Measurements from ENCODE around the gene THADA.

Gene THADA

GRCh38 chr2:43455296-43455695 is 140.5 kb downstream of the THADA start:
- no peak for DNase-seq (ENCODE audit: low read depth)
- TF ChIP-seq, protein P1, sequence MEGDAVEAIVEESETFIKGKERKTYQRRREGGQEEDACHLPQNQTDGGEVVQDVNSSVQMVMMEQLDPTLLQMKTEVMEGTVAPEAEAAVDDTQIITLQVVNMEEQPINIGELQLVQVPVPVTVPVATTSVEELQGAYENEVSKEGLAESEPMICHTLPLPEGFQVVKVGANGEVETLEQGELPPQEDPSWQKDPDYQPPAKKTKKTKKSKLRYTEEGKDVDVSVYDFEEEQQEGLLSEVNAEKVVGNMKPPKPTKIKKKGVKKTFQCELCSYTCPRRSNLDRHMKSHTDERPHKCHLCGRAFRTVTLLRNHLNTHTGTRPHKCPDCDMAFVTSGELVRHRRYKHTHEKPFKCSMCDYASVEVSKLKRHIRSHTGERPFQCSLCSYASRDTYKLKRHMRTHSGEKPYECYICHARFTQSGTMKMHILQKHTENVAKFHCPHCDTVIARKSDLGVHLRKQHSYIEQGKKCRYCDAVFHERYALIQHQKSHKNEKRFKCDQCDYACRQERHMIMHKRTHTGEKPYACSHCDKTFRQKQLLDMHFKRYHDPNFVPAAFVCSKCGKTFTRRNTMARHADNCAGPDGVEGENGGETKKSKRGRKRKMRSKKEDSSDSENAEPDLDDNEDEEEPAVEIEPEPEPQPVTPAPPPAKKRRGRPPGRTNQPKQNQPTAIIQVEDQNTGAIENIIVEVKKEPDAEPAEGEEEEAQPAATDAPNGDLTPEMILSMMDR (IDR thresholded peaks at IDR 0.05; ENCODE audit: insufficient read depth, low read depth, low read length, missing control alignments) = no peak
- H3K4me3 ChIP-seq (ENCODE audit: low read depth, low read length) = no peak overlapping the region

- TF ChIP-seq, protein P1 (IDR thresholded peaks at IDR 0.05; ENCODE audit: insufficient read depth, low read depth, low read length, missing control alignments) = no peak
- H3K4me3 ChIP-seq (ENCODE audit: low read depth, low read length) = no peak overlapping the region
- DNase-seq (ENCODE audit: low read depth) = no peak
Observed at GRCh38 chr2:43454791-43455190, 141.0 kb downstream of the THADA start.

- H3K4me3 ChIP-seq (ENCODE audit: low read depth, low read length) = no peak overlapping the region
- TF ChIP-seq, protein P1 (IDR thresholded peaks at IDR 0.05; ENCODE audit: insufficient read depth, low read depth, low read length, missing control alignments) = no peak
- no peak for DNase-seq (ENCODE audit: low read depth)
Observed at GRCh38 chr2:43453179-43454170, 142.4 kb downstream of the THADA start.

DNA sequence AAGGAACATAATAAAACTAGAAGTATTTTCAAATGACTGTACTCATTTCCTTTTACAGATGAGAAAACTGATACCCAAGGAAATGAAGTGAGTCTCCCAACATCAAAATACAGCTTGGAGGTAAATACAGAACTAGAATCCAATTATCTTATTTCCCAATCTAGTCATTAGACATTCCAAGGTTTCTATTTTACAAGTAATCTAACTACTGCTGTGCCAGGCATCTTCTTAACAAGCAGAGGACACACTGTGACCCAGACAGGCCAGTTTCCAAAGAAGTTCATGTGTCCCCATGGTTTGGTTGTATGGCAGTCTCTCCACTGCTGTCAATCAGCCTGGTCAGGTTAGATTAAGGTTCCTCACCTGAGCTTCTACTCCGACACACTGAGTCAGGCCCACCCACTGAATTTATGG is 143.5 kb downstream of the THADA start:
- DNase-seq (ENCODE audit: low read depth) = no peak
- TF ChIP-seq, protein P1 (IDR thresholded peaks at IDR 0.05; ENCODE audit: insufficient read depth, low read depth, low read length, missing control alignments) = no peak
- no peak overlapping the region for H3K4me3 ChIP-seq (ENCODE audit: low read depth, low read length)

DNA sequence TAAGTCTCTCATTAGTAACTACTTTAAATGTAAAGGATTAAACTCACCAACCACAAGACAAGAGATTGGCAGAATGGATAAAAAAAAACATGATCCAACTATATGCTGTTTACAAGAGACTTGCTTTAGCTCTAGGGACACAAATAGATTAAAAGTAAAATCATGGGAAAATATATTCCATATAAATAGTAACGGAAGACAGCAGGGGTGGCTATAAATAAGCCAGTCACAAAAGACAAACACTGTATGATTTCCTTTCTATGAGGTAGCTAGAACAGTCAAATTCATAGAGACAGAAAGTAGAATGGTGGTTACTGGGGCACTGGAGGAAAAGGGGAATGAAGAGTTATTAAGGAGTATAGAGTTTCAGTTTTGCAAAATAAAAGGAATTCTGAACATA is 145.2 kb downstream of the THADA start:
- H3K4me3 ChIP-seq (ENCODE audit: low read depth, low read length) = no peak overlapping the region
- DNase-seq (ENCODE audit: low read depth) = no peak
- TF ChIP-seq, protein P1 (IDR thresholded peaks at IDR 0.05; ENCODE audit: insufficient read depth, low read depth, low read length, missing control alignments) = no peak

DNA sequence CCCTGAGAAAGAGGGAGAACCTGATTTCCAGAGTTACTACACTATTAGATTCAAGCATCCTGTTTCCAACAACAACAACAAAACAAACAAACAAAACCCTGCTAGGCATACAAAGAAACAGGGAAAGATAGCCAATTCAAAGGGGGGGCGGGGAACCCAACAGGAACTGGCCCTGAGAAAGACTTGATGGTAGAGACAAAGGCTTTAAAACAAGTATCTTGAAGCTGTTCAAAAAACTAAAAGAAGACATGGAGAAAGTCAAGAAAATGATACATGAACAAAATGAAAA is 147.1 kb downstream of the THADA start:
- DNase-seq (ENCODE audit: low read depth) = no peak
- H3K4me3 ChIP-seq (ENCODE audit: low read depth, low read length) = no peak overlapping the region
- TF ChIP-seq, protein P1 (IDR thresholded peaks at IDR 0.05; ENCODE audit: insufficient read depth, low read depth, low read length, missing control alignments) = no peak

Data from GM12865 (cell line).